OCI-LY7 (cell line): Measurements from ENCODE around the gene KBTBD4.

Source experiments
- CTCF ChIP-seq: fragments of 200-600 bp; sonication (generic); conservative IDR thresholded peaks from 2 replicates; pipeline ENCODE4 v1.5.1; 2014; ENCODE audit warnings: mild to moderate bottlenecking, antibody characterized with exemption, low read length, moderate library complexity, mixed read lengths
- EZH2phosphoT487 ChIP-seq: fragments of 200-600 bp; sonication (generic); IDR thresholded peaks from 2 replicates; pipeline ENCODE4 v1.6.1; 2018; ENCODE audit warnings: low read depth, borderline replicate concordance, mild to moderate bottlenecking, mixed run types, antibody characterized with exemption, low read length, moderate library complexity, mixed read lengths

- TF ChIP-seq CTCF: no peak
- TF ChIP-seq EZH2phosphoT487: no peak
Observed at GRCh38 chr11:47589118-47589517, 10.3 kb upstream of the KBTBD4 start.
